Neutrophil (primary cell): ENCODE data around the gene KANSL1.
A peak's percentile ranks its signal among the peaks of the same experiment; 100 is the strongest.

Experiments used
- H3K27ac ChIP-seq: fragments of 200-600 bp; sonication (generic); 2 replicates; pipeline ENCODE4 v1.5.1; 2016; ENCODE audit warnings: mild to moderate bottlenecking, moderate library complexity
- H3K27me3 ChIP-seq: fragments of 200-600 bp; sonication (generic); 2 replicates; pipeline ENCODE4 v1.6.0; 2016; ENCODE audit warnings: mild to moderate bottlenecking
- H3K36me3 ChIP-seq: fragments of 200-600 bp; sonication (generic); 2 replicates; pipeline ENCODE4 v1.5.1; 2017
- H3K4me1 ChIP-seq, 2 experiments: fragments of 200-600 bp in 1 of 2; sonication (generic) in 1 of 2; 1 replicate in 1 of 2; 2 replicates in 1 of 2; pipeline versions ENCODE4 v1.5.1 to v1.6.1; 2013 to 2016; ENCODE audit warnings: low read depth in 1 of 2, low read length in 1 of 2, mild to moderate bottlenecking in 1 of 2, moderate library complexity in 1 of 2; ENCODE audit not compliant: control insufficient read depth in 1 of 2, insufficient read depth in 1 of 2
- H3K4me3 ChIP-seq, 2 experiments: fragments of 200-600 bp in 1 of 2; sonication (generic) in 1 of 2; 1 replicate in 1 of 2; 2 replicates in 1 of 2; pipeline ENCODE4 v1.5.1; 2013 to 2016; ENCODE audit warnings: low read depth in 1 of 2, low read length in 1 of 2, mild to moderate bottlenecking in 1 of 2, moderate library complexity in 1 of 2
- H3K9me3 ChIP-seq: fragments of 200-600 bp; sonication (generic); 2 replicates; pipeline ENCODE4 v1.5.1; 2016
- CTCF ChIP-seq: fragments of 200-600 bp; sonication (generic); IDR thresholded peaks from 2 replicates; pipeline ENCODE4 v1.5.1; 2016; ENCODE audit warnings: antibody characterized with exemption

The KANSL1 gene

GRCh38 chr17:46212634-46213435 is 19.6 kb upstream of the KANSL1 start:
- H3K9me3 ChIP-seq: no peaks in the 10 kb centered on the region
- no peaks in the 10 kb centered on the region for H3K36me3 ChIP-seq
- H3K27me3 ChIP-seq: no peaks in the 10 kb centered on the region
- no peak overlapping the region for H3K27ac ChIP-seq
- H3K4me3 ChIP-seq: no peak overlapping the region
- H3K4me1 ChIP-seq: no peaks in the 10 kb centered on the region
- TF ChIP-seq CTCF: peak; percentile 76

GRCh38 chr17:46208997-46209396 is 15.8 kb upstream of the KANSL1 start:
- Histone ChIP-seq H3K36me3 (no peaks in the 10 kb centered on the region), H3K27ac (no peak overlapping the region), H3K27me3 (no peaks in the 10 kb centered on the region), H3K4me1 (no peaks in the 10 kb centered on the region), H3K4me3 (no peak overlapping the region), H3K9me3 (no peaks in the 10 kb centered on the region)
- TF ChIP-seq CTCF: no peak

DNA sequence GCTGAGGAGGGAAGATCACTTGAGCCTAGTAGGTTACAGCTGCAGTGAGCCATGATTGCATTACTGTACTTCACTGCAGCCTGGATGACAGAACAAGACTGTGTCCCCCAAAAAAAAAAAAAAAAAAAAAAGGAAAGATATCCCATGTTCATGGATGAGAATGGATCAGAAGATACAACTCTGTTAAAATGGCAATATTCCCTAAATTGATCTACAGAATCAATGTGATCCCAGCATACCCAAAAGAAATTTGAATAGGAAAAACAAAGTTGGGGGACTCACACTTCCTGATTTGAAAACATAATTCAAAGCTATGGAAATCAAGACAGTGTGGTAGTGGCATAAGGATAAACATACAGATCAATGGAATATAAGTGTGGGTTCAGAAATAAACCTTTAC is 12.7 kb upstream of the KANSL1 start:
- Histone ChIP-seq H3K27ac (no peak overlapping the region), H3K36me3 (no peaks in the 10 kb centered on the region), H3K4me1 (no peaks in the 10 kb centered on the region), H3K4me3 (no peak overlapping the region), H3K27me3 (no peaks in the 10 kb centered on the region), H3K9me3 (no peaks in the 10 kb centered on the region)
- TF ChIP-seq CTCF: no peak

GRCh38 chr17:46202424-46202823 is 9.2 kb upstream of the KANSL1 start:
- Histone ChIP-seq H3K4me3 (no peak overlapping the region), H3K27ac (no peak overlapping the region), H3K4me1 (no peaks in the 10 kb centered on the region), H3K27me3 (no peaks in the 10 kb centered on the region), H3K9me3 (no peaks in the 10 kb centered on the region), H3K36me3 (no peaks in the 10 kb centered on the region)
- TF ChIP-seq CTCF: no peak

- Histone ChIP-seq H3K27ac (no peak overlapping the region), H3K36me3 (no peaks in the 10 kb centered on the region), H3K9me3 (no peaks in the 10 kb centered on the region), H3K4me1 (no peaks in the 10 kb centered on the region), H3K4me3 (no peak overlapping the region), H3K27me3 (no peaks in the 10 kb centered on the region)
- TF ChIP-seq CTCF: no peak
Measured at GRCh38 chr17:46201491-46201890, 8.3 kb upstream of the KANSL1 start.
